Measurements from ENCODE around the gene RTCA. TPM values are rescaled to one million over a fixed set of nuclear protein-coding genes. Genes with fewer than 3 reads are reported as not detected.

Gene RTCA
- total RNA-seq = 10 to 100 TPM; 20.2 to 30.7 TPM

DNA sequence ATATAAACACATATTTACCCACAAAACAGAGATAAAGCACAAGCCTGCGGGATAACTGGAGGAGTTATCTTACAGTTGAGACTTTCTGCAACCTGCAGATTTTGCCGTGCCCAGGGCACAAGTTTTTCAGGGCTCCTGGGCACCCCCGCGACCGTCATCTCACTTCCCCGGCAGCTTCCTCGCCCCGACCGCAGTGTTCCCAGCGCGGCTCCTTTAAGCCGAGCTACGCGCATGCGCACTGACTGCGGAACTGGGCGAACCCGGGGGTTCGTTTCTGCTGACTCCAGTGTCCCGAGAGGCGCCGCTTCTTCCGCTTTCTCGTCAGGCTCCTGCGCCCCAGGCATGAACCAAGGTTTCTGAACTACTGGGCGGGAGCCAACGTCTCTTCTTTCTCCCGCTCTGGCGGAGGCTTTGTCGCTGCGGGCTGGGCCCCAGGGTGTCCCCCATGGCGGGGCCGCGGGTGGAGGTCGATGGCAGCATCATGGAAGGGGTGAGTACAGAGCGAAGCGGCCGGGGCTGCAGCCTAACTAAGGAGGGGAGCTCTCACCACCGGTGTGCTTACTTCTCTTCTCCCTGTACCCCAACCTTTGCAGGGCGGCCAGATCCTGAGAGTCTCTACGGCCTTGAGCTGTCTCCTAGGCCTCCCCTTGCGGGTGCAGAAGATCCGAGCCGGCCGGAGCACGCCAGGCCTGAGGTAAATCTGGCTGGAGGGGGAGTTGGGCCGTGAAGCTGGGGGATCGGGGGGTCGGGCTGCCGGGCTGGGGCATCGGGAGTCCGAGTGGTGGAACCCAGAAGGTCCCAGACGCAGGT is at the start of gene RTCA:
Gene RTCA (plus strand): TSS at position 286 of the 810 bp plus-strand sequence. CDS start 160 bp downstream, at position 446.
- peak within 1 kb of the TSS; percentile 76 to 84 for H3K27ac ChIP-seq
- H3K27me3 ChIP-seq = no peaks in the 10 kb centered on the region
- H3K9me3 ChIP-seq = no peaks in the 10 kb centered on the region
- H3K4me1 ChIP-seq = peaks cover 0 to 19% of the 10 kb centered on the region in 2 donors
- DNase-seq (ENCODE audit: low spot score) = peak; percentile 96
- TF ChIP-seq, protein P1, sequence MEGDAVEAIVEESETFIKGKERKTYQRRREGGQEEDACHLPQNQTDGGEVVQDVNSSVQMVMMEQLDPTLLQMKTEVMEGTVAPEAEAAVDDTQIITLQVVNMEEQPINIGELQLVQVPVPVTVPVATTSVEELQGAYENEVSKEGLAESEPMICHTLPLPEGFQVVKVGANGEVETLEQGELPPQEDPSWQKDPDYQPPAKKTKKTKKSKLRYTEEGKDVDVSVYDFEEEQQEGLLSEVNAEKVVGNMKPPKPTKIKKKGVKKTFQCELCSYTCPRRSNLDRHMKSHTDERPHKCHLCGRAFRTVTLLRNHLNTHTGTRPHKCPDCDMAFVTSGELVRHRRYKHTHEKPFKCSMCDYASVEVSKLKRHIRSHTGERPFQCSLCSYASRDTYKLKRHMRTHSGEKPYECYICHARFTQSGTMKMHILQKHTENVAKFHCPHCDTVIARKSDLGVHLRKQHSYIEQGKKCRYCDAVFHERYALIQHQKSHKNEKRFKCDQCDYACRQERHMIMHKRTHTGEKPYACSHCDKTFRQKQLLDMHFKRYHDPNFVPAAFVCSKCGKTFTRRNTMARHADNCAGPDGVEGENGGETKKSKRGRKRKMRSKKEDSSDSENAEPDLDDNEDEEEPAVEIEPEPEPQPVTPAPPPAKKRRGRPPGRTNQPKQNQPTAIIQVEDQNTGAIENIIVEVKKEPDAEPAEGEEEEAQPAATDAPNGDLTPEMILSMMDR (IDR thresholded peaks at IDR 0.05) = peak in 1 of 2 donors; percentile 27
- peaks cover 27% of the 10 kb centered on the region for H3K36me3 ChIP-seq
- H3K4me3 ChIP-seq = peak within 1 kb of the TSS; percentile 85 to 89

DNA sequence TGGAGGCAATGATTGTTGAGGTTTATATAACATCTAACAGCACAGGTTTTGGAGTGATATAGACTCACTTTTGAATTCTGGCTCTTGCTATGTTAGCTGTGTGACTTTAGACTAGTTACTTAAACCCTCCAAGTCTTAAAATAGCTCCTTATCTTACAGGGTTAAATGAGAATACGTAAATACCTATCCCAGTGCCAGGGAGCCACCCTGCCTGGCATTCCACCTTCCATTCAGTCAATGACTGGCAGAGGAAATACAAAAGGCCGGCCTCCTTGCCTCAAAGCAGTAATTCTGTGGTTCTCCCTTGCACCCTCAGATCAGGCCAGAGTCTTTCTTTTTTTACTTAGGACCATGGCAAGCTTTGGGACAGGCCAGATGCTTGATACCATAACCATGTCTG is 48.2 kb upstream of the RTCA start:
- TF ChIP-seq, protein P1 (IDR thresholded peaks at IDR 0.05) = no peak
- peak overlapping the region in 1 of 2 donors; percentile 59 for H3K27ac ChIP-seq
- H3K4me3 ChIP-seq = no peak overlapping the region
- no peaks in the 10 kb centered on the region for H3K27me3 ChIP-seq
- peaks cover 32% of the 10 kb centered on the region for H3K36me3 ChIP-seq
- DNase-seq (ENCODE audit: low spot score) = no peak
- no peaks in the 10 kb centered on the region for H3K9me3 ChIP-seq
- H3K4me1 ChIP-seq = no peaks in the 10 kb centered on the region

DNA sequence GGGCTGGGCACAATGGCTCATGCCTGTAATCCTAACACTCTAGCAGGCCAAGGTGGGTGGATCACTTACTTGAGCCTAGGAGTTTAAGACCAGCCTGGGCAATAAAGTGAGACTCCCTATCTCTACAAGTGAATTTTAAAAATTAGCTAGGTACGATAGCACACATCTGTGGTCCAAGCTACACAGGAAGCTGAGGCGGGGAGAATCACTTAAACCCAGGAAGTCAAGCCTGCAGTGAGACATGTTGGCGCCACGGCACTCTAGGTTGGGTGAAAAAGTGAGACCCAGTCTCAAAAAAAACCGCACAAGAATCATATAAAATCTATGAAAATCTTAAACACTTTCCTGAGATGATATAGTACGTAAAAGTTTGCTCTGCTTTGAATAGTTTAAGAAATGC is 46.6 kb upstream of the RTCA start:
- TF ChIP-seq, protein P1 (IDR thresholded peaks at IDR 0.05) = no peak
- Histone ChIP-seq H3K9me3 (no peaks in the 10 kb centered on the region), H3K4me1 (no peaks in the 10 kb centered on the region), H3K27me3 (no peaks in the 10 kb centered on the region), H3K36me3 (peaks cover 19% of the 10 kb centered on the region), H3K27ac (no peak overlapping the region), H3K4me3 (no peak overlapping the region)
- no peak for DNase-seq (ENCODE audit: low spot score)

DNA sequence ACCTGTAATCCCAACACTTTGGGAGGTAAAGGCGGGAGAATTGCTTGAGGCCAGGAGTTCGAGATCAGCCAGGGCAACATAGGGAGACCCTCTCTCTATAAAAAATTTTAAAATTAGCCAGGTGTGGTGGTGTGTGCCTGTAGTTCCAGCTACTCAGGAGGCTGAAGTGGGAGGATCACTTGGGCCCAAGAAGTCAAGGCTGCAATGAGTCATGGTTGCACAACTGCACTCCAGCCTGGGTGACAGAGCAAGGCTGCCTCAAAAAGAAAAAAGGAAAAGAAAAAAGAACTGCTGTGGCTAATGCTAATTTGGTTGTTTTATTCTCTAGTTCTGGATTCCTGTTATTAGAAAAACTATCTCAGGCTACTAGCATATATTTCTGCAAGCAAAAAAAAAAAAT is 46.1 kb upstream of the RTCA start:
- Histone ChIP-seq H3K4me3 (no peak overlapping the region), H3K27ac (no peak overlapping the region), H3K4me1 (no peaks in the 10 kb centered on the region), H3K36me3 (peaks cover 14% of the 10 kb centered on the region), H3K27me3 (no peaks in the 10 kb centered on the region), H3K9me3 (no peaks in the 10 kb centered on the region)
- DNase-seq (ENCODE audit: low spot score) = no peak
- TF ChIP-seq, protein P1 (IDR thresholded peaks at IDR 0.05) = no peak

DNA sequence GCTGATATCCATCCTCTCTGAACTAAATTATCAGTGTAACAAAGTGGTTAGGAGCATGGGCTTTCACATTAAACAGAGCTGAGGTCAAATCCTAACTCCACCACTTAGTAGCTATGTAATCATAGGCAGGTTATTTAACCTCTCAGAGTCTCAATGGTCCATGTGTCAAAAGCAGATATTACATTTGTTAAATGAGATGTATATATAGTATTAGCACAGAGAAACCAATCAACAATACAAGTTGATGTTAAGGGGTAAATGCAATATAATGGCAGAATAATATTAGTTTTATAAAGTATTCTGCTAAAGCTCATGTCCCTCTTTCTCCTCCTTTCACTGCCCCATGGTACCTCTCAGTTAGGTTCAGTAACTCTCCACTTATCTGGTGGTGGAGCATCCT is 43.6 kb upstream of the RTCA start:
- TF ChIP-seq, protein P1 (IDR thresholded peaks at IDR 0.05) = no peak
- Histone ChIP-seq H3K4me3 (no peak overlapping the region), H3K27ac (no peak overlapping the region), H3K9me3 (no peaks in the 10 kb centered on the region), H3K27me3 (no peaks in the 10 kb centered on the region), H3K36me3 (no peaks in the 10 kb centered on the region), H3K4me1 (no peaks in the 10 kb centered on the region)
- no peak for DNase-seq (ENCODE audit: low spot score)
